Loucy (cell line): ENCODE measurements around the gene EIF1.
"Not testable (repeated sequence)": the region's sequence is repeated elsewhere in the genome, so short reads cannot be mapped to it uniquely, and the experiment has no call there.

ENCODE experiments used
- H2AFZ ChIP-seq: fragments of 200-600 bp; sonication (generic); 2 replicates; pipeline ENCODE4 v1.6.0; 2016; ENCODE audit warnings: antibody characterized with exemption, mild to moderate bottlenecking, low read length, moderate library complexity
- H3F3A ChIP-seq: fragments of 200-600 bp; 2 replicates; pipeline ENCODE4 v1.6.0; 2016; ENCODE audit warnings: antibody characterized with exemption, low read depth, mild to moderate bottlenecking
- H3K27me3 ChIP-seq: fragments of 200-600 bp; sonication (generic); 2 replicates; pipeline ENCODE4 v1.6.1; 2014; ENCODE audit warnings: low read length, mild to moderate bottlenecking; ENCODE audit not compliant: insufficient read depth, poor library complexity, severe bottlenecking
- H3K36me3 ChIP-seq: fragments of 200-600 bp; sonication (generic); 2 replicates; pipeline ENCODE4 v1.6.1; 2016; ENCODE audit warnings: low read length; ENCODE audit not compliant: insufficient read depth
- H3K4me1 ChIP-seq: fragments of 200-600 bp; sonication (generic); 2 replicates; pipeline ENCODE4 v1.5.1; 2014; ENCODE audit warnings: low read length, mild to moderate bottlenecking; ENCODE audit not compliant: insufficient read depth, poor library complexity, severe bottlenecking
- H3K4me2 ChIP-seq: fragments of 200-600 bp; sonication (generic); 2 replicates; pipeline ENCODE4 v1.6.0; 2014; ENCODE audit warnings: antibody characterized with exemption, low read length, low read depth, mild to moderate bottlenecking; ENCODE audit not compliant: poor library complexity, severe bottlenecking
- H3K4me3 ChIP-seq: fragments of 200-600 bp; sonication (generic); 2 replicates; pipeline ENCODE4 v1.5.1; 2014; ENCODE audit warnings: low read length, mild to moderate bottlenecking, mixed read lengths; ENCODE audit not compliant: poor library complexity, severe bottlenecking
- H3K79me2 ChIP-seq: fragments of 200-600 bp; sonication (generic); 2 replicates; pipeline ENCODE4 v1.6.1; 2014; ENCODE audit warnings: low read length; ENCODE audit not compliant: insufficient read depth
- H3K9ac ChIP-seq: fragments of 200-600 bp; sonication (generic); 2 replicates; pipeline ENCODE4 v1.6.0; 2014; ENCODE audit warnings: mild to moderate bottlenecking, low read depth, low read length, moderate library complexity; ENCODE audit not compliant: poor library complexity, severe bottlenecking
- H3K9me2 ChIP-seq: fragments of 200-600 bp; sonication (generic); replicated peaks from 2 replicates; pipeline ENCODE4 v1.6.1; 2016; ENCODE audit warnings: low read depth, low read length, mixed read lengths
- H3K9me3 ChIP-seq: fragments of 200-600 bp; sonication (generic); 2 replicates; pipeline ENCODE4 v1.6.1; 2014; ENCODE audit warnings: mild to moderate bottlenecking, antibody characterized with exemption, low read length, low read depth; ENCODE audit not compliant: insufficient read depth
- H4K20me1 ChIP-seq: fragments of 200-600 bp; sonication (generic); 2 replicates; pipeline ENCODE4 v1.6.0; 2014; ENCODE audit warnings: antibody characterized with exemption, low read length, mild to moderate bottlenecking; ENCODE audit not compliant: insufficient read depth, poor library complexity, severe bottlenecking
- CTCF ChIP-seq: fragments of 200-600 bp; sonication (generic); conservative IDR thresholded peaks from 2 replicates; pipeline ENCODE4 v1.5.1; 2014; ENCODE audit warnings: mild to moderate bottlenecking, antibody characterized with exemption, low read length
- EZH2phosphoT487 ChIP-seq: fragments of 200-600 bp; IDR thresholded peaks from 2 replicates; pipeline ENCODE4 v1.6.1; 2018; ENCODE audit warnings: antibody characterized with exemption, mild to moderate bottlenecking, moderate library complexity, borderline replicate concordance

EIF1 gene

GRCh38 chr17:41682631-41683030 is 6.1 kb upstream of the EIF1 start:
- H3K9me3 ChIP-seq = no peaks in the 10 kb centered on the region
- no peaks in the 10 kb centered on the region for H3K36me3 ChIP-seq

GRCh38 chr17:41683441-41684007 is 5.2 kb upstream of the EIF1 start:
- Histone ChIP-seq H2AFZ (no peak overlapping the region), H3K79me2 (no peaks in the 10 kb centered on the region), H3K36me3 (no peaks in the 10 kb centered on the region), H3F3A (0 out of 2 replicates have a peak, but pooled peaks cover 4% of the 10 kb centered on the region), H3K27me3 (no peaks in the 10 kb centered on the region), H3K4me2 (no peak overlapping the region), H4K20me1 (no peaks in the 10 kb centered on the region), H3K9me2 (no peaks in the 10 kb centered on the region), H3K9ac (no peak overlapping the region), H3K4me3 (no peak overlapping the region), H3K4me1 (peaks cover 25% of the 10 kb centered on the region), H3K9me3 (no peaks in the 10 kb centered on the region)
- TF ChIP-seq EZH2phosphoT487 (no peak), CTCF (no peak)

More at GRCh38 chr17:41682631-41683030, 6.1 kb upstream of the EIF1 start:
- TF ChIP-seq EZH2phosphoT487 = no peak
- no peak for TF ChIP-seq CTCF
- Histone ChIP-seq H3K79me2 (no peaks in the 10 kb centered on the region), H3K4me1 (peaks cover 22% of the 10 kb centered on the region), H2AFZ (no peak overlapping the region), H4K20me1 (no peaks in the 10 kb centered on the region), H3K9me2 (no peaks in the 10 kb centered on the region), H3K27me3 (no peaks in the 10 kb centered on the region), H3K9ac (no peak overlapping the region), H3K4me2 (no peak overlapping the region), H3K4me3 (no peak overlapping the region), H3F3A (0 out of 2 replicates have a peak, but pooled peaks cover 4% of the 10 kb centered on the region)

- Histone ChIP-seq H3K9me3 (no peaks in the 10 kb centered on the region), H3K9me2 (no peaks in the 10 kb centered on the region), H3K4me1 (peaks cover 20% of the 10 kb centered on the region), H3K9ac (no peak overlapping the region), H3F3A (no peaks in the 10 kb centered on the region), H3K4me2 (no peak overlapping the region), H4K20me1 (peaks cover 3% of the 10 kb centered on the region), H3K36me3 (no peaks in the 10 kb centered on the region), H3K27me3 (peaks cover 3% of the 10 kb centered on the region), H3K79me2 (0 out of 2 replicates have a peak, but pooled peaks cover 3% of the 10 kb centered on the region), H3K4me3 (no peak overlapping the region), H2AFZ (no peak overlapping the region)
- TF ChIP-seq EZH2phosphoT487 (no peak), CTCF (no peak)
Measured at GRCh38 chr17:41684035-41684434, 4.7 kb upstream of the EIF1 start.

- H4K20me1 ChIP-seq = peaks cover 17% of the 10 kb centered on the region
- H3K9me2 ChIP-seq, H2AFZ ChIP-seq, H3K4me2 ChIP-seq, H3K27me3 ChIP-seq, H3K9me3 ChIP-seq, H3K9ac ChIP-seq, H3F3A ChIP-seq, H3K4me3 ChIP-seq: not testable (repeated sequence)
- peaks cover 14% of the 10 kb centered on the region for H3K36me3 ChIP-seq
- peaks cover 20% of the 10 kb centered on the region for H3K79me2 ChIP-seq
- peaks cover 17% of the 10 kb centered on the region for H3K4me1 ChIP-seq
Measured at GRCh38 chr17:41685753-41686152, 2.9 kb upstream of the EIF1 start.
